Right atrium auricular region (tissue), 2 donors: ENCODE data around the gene WNT7A. TPM values are rescaled to one million over a fixed set of nuclear protein-coding genes. Genes with fewer than 3 reads are reported as not detected.

ENCODE experiments used
- DNase-seq: peaks from one replicate; pipeline ENCODE4 v3.0.0-alpha.2; 2019; ENCODE audit warnings: low spot score
- H3K27ac ChIP-seq, 2 donors: fragments of 200-600 bp; sonication (generic); 1 replicate in 1 of 2; 2 replicates in 1 of 2; pipeline ENCODE4 v1.5.1; 2016 to 2019
- H3K27me3 ChIP-seq, 2 donors: fragments of 200-600 bp; sonication (generic); one replicate each; pipeline versions ENCODE4 v1.5.1 to v1.6.0; 2017 to 2019
- H3K36me3 ChIP-seq: fragments of 200-600 bp; sonication (generic); one replicate; pipeline ENCODE4 v1.5.1; 2016
- H3K4me1 ChIP-seq, 2 donors: fragments of 200-600 bp; sonication (generic); one replicate each; pipeline versions ENCODE4 v1.5.1 to v1.6.0; 2017 to 2019
- H3K4me3 ChIP-seq, 2 donors: fragments of 200-600 bp; sonication (generic); 1 replicate in 1 of 2; 2 replicates in 1 of 2; pipeline ENCODE4 v1.5.1; 2017 to 2019; ENCODE audit warnings: mild to moderate bottlenecking in 1 of 2, moderate library complexity in 1 of 2
- H3K9me3 ChIP-seq, 2 donors: fragments of 200-600 bp; sonication (generic); one replicate each; pipeline ENCODE4 v1.5.1; 2019
- total RNA-seq, 2 donors: library from RNA; depleted of rRNA; stranded (reverse); fragments of >200 nt; gene quantifications; one replicate each; pipeline ENCODE4 v1.1.0, GENCODE V29; 2016
- TF ChIP-seq, protein P1 (sequence below), 2 donors: fragments of 200-600 bp; sonication (generic); IDR thresholded peaks; one replicate each; pipeline ENCODE4 v1.5.1; 2019; ENCODE audit warnings: antibody characterized with exemption in 2 of 2

WNT7A gene
- total RNA-seq, 2 donors from 2014 or later, result not detected

DNA sequence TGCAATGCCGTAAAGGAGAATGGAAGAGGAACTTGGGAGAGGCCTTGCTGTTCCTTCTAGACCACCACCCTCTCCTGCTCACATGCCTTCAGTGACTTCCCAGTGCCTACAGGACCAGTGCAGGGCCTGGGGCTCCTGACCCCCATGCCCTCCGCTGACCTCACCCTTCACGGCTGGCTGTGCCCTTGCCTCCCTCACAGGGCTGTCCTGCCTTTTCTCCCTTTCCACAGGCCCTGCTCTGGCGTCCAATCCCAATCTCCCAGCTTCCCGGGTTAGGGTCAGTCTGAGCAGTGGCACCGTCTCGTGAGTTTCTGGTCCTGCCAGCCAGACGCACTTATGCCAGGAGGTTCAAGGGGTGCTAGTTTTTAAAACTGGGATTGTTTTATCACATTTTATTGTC, 110.4 kb downstream of the WNT7A start:
- Histone ChIP-seq H3K9me3 (peaks cover 0 to 5% of the 10 kb centered on the region in 2 donors), H3K4me1 (no peaks in the 10 kb centered on the region), H3K27me3 (no peaks in the 10 kb centered on the region), H3K27ac (no peak overlapping the region), H3K4me3 (no peak overlapping the region), H3K36me3 (no peaks in the 10 kb centered on the region)
- DNase-seq, result no peak
- TF ChIP-seq, protein P1, sequence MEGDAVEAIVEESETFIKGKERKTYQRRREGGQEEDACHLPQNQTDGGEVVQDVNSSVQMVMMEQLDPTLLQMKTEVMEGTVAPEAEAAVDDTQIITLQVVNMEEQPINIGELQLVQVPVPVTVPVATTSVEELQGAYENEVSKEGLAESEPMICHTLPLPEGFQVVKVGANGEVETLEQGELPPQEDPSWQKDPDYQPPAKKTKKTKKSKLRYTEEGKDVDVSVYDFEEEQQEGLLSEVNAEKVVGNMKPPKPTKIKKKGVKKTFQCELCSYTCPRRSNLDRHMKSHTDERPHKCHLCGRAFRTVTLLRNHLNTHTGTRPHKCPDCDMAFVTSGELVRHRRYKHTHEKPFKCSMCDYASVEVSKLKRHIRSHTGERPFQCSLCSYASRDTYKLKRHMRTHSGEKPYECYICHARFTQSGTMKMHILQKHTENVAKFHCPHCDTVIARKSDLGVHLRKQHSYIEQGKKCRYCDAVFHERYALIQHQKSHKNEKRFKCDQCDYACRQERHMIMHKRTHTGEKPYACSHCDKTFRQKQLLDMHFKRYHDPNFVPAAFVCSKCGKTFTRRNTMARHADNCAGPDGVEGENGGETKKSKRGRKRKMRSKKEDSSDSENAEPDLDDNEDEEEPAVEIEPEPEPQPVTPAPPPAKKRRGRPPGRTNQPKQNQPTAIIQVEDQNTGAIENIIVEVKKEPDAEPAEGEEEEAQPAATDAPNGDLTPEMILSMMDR (IDR thresholded peaks at IDR 0.05), result no peak

DNA sequence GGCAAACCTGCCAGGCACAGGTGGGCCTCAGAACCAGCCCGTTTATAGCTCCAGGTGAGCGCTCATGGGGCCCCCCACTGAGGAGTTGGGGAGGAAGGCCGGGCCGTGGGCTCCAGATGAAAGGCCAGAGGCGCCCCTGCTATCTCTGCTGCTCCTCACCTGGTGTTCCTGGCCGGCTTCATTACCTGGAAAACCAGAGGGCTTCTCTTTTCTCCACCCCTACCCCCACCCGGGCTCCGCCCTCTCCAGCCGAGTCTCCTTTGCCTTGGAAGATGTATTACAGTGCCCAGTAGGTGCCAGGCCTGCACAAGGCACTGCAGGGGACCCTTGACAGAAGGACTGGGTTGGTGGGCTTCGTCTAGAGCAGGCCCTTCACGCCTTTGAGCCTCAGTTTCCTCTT, 111.4 kb downstream of the WNT7A start:
- DNase-seq, result no peak
- TF ChIP-seq, protein P1 (IDR thresholded peaks at IDR 0.05), result no peak
- Histone ChIP-seq H3K27me3 (no peaks in the 10 kb centered on the region), H3K4me3 (no peak overlapping the region), H3K27ac (no peak overlapping the region), H3K9me3 (peaks cover 0 to 5% of the 10 kb centered on the region in 2 donors), H3K36me3 (no peaks in the 10 kb centered on the region), H3K4me1 (no peaks in the 10 kb centered on the region)

DNA sequence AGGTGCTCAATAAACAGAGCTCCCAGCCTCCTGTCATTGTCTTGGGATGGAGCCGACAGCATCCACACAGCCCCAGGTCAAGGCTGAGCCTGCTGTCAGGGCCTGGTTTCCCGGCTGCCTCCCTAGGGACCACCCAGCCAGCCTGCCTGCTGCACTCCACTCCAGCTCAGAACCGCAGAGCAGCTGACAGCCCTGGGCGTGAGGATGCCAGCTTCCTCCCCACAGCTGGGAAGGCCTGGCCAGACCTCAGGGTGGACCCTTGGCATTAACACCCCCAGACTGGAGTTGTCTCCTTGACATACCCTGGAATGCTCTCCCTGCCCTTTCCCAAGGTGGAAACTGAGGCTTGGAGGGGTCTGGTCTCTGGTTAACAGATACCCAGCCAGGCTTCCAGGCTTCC, 112.0 kb downstream of the WNT7A start:
- no peak for DNase-seq
- Histone ChIP-seq H3K27me3 (no peaks in the 10 kb centered on the region), H3K9me3 (peaks cover 0 to 9% of the 10 kb centered on the region in 2 donors)

DNA sequence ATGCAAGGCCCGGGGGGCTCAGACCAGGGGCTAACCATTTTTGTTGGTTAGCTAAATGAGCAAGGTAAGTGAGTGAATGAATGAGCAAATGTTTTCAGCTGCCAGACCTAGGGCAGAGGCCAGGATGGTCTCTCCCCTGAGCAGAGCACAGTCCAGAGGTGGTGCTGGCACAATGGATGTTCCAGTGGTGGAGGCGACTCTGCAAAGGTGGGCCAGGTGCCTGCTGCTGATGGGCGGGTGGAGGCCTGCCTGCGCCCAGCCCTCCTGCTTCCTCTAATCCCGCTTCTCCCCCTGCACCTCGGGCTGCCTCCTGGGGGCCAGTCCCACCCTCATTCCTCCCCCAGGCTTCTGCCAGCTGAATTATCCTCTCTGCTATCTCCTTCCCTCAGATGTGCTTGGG, 112.8 kb downstream of the WNT7A start:
- no peak for DNase-seq
- Histone ChIP-seq H3K9me3 (peaks cover 0 to 11% of the 10 kb centered on the region in 2 donors), H3K4me1 (no peaks in the 10 kb centered on the region), H3K4me3 (no peak overlapping the region), H3K27ac (no peak overlapping the region), H3K36me3 (no peaks in the 10 kb centered on the region), H3K27me3 (no peaks in the 10 kb centered on the region)
- TF ChIP-seq, protein P1 (IDR thresholded peaks at IDR 0.05), result no peak

More for the DNA sequence above, 112.0 kb downstream of the WNT7A start:
- TF ChIP-seq, protein P1 (IDR thresholded peaks at IDR 0.05), result no peak
- Histone ChIP-seq H3K4me1 (no peaks in the 10 kb centered on the region), H3K4me3 (no peak overlapping the region), H3K36me3 (no peaks in the 10 kb centered on the region), H3K27ac (no peak overlapping the region)

Other genes with a start within 250 kb of the WNT7A start
- 10 to 100 TPM; 24.3 to 32.3 TPM for gene CHCHD4, start 244.8 kb upstream of the WNT7A start, total RNA-seq
- 100 to 1,000 TPM in 1 of 2 donors, 10 to 100 TPM in 1; 91.8 to 142 TPM for gene TMEM43, start 245.0 kb upstream of the WNT7A start, total RNA-seq